T-helper 1 cell treated with Interleukin-12 subunit alpha and Interleukin-12 subunit beta and Interleukin-4 antibody, amounts not matched to agents 30 μg/mL and 1 μg/mL, for 36 hours (primary cell): ENCODE results near the gene CHST15.

ENCODE experiments used
- H3K27ac Mint-ChIP-seq: one replicate; pipeline ENCODE4 v1.8.0; 2021; ENCODE audit warnings: mild to moderate bottlenecking, mixed read lengths
- H3K27me3 Mint-ChIP-seq: one replicate; pipeline ENCODE4 v1.8.0; 2021; ENCODE audit warnings: low read depth, mixed read lengths
- H3K36me3 Mint-ChIP-seq: one replicate; pipeline ENCODE4 v1.8.0; 2021; ENCODE audit warnings: low read depth, mixed read lengths
- H3K4me1 Mint-ChIP-seq: one replicate; pipeline ENCODE4 v1.8.0; 2021; ENCODE audit warnings: low read depth, mixed read lengths
- H3K4me3 Mint-ChIP-seq: one replicate; pipeline ENCODE4 v1.8.0; 2021; ENCODE audit warnings: mild to moderate bottlenecking, moderate library complexity, mixed read lengths
- H3K9me3 Mint-ChIP-seq: one replicate; pipeline ENCODE4 v1.8.0; 2021; ENCODE audit warnings: mixed read lengths

The CHST15 gene

DNA sequence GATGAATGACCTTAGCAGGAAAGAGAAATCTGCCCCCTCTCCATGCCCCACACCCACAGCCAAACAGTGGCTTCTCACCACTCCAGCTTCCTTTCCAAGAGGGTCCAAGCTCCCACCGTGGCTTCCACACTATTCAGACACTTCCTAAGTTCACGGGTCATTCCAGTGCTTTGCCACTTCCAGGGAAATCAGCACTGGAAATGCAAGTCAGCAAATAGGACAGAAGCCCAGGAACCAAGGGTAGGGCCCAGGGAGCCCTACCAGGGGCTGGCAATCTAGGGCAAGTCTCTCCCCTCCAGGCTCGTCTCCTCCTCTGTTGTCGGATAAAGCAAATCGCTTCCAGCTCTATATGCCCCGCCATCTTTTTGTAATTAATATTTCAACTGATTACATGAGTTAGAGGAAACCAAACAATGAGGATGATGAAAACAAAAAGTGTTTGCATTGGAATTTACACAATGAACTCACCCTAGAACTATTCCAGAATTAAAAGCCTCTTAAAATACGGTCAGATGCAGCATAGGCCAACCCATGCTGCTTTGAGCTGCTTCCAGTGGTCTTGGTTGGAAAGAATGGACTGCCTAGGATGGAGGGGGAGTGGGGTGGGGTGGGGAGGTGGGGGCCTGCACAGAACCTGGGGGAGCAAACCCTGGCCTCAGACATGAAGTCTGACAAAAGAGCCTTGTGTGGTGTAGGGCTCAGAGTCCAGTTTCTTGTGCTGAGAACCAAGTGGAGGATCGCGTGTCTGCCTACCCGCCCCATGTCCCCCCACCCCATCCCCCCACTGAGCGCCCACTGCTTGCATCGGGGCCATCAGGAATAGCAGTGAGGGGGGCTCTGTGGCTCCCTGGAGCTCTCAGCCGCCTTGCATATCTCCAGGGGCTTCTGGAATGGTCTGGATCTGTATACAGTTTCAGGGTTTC, 127.2 kb downstream of the CHST15 start:
- no peaks in the 10 kb centered on the region for H3K36me3 Mint-ChIP-seq
- H3K27me3 Mint-ChIP-seq: peaks cover 46% of the 10 kb centered on the region
- no peaks in the 10 kb centered on the region for H3K4me1 Mint-ChIP-seq
- no peak overlapping the region for H3K27ac Mint-ChIP-seq
- no peak overlapping the region for H3K4me3 Mint-ChIP-seq
- H3K9me3 Mint-ChIP-seq: no peaks in the 10 kb centered on the region

DNA sequence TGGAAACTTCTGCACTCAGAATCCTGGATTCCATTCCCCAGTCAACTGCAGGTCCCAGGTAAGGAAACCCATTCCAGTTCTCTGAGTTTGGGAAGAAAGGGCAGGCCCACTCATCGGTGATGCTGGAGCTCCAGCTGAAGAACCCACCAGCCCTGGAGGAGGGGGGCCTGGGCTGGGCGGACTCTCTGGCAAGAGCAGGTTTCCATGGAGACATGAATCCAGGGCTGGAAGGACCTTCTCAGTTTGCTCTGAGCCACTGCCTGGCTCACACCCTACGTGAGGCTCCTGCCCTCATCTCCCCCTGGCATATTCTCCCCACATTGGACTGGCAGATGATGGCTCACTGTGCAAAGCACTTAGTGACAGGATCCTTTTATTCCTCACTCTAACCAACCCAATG, 128.4 kb downstream of the CHST15 start:
- Mint-ChIP-seq H3K27ac (no peak overlapping the region), H3K4me1 (no peaks in the 10 kb centered on the region), H3K36me3 (no peaks in the 10 kb centered on the region), H3K27me3 (peaks cover 33% of the 10 kb centered on the region), H3K9me3 (no peaks in the 10 kb centered on the region), H3K4me3 (no peak overlapping the region)

DNA sequence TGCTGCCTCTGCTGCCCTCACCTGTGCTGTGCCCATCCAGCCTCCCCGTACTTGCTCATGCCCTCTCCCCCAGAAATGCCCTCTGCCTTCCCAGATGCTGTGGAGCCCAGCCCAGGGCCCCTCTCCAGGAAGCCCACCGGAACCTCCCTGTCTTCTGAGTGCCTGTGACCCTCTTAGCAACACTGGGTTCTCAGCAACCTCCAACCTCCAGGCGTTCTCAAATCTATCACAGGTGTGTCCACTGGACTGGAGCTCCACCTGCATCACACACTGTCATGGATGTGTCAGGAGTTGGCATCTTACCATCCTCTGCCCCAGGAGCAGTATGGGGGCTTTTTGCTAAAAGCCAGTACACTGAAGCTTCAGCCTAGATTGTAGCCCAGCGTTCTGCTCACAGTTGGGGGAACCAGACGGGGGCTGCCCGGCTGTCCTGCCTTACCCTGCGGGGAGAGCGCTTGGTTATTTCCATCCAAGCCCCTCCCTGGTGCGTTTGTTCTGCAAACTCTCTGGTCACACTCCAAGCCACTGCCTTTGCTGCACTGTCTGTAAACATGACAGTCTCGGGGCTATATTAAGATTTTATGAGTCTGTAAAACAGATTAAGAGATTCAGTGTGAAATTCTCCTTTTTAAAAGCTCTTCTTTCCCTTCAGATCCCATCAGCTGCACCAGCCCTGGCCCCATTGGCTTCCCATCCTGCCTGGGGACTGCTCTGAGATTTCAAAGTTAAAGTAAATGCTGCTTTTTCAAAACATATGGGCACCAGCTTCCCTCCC, 130.5 kb downstream of the CHST15 start:
- H3K27ac Mint-ChIP-seq: no peak overlapping the region
- peaks cover 21% of the 10 kb centered on the region for H3K27me3 Mint-ChIP-seq
- no peak overlapping the region for H3K4me3 Mint-ChIP-seq
- no peaks in the 10 kb centered on the region for H3K4me1 Mint-ChIP-seq
- H3K9me3 Mint-ChIP-seq: no peaks in the 10 kb centered on the region
- no peaks in the 10 kb centered on the region for H3K36me3 Mint-ChIP-seq

DNA sequence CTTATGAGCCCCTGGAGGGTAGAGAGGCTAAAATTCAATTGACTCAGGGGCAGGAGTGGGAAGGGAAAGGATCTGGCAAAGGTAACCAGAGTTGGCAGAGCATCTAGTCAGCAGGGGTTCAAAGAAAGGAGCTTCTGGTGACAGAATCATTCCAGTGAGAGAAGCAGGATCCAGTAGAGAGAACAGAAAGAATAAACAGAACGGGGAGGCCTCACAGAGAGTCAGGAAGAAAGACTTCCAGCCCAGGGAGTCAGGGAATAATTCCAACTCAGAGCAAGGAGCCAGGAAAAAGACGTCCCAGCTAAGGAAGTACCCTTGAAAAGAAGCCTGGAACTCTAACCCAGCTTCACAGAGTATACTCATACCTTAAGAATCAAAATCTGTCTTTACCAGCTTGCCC, 135.2 kb downstream of the CHST15 start:
- H3K27ac Mint-ChIP-seq: no peak overlapping the region
- no peaks in the 10 kb centered on the region for H3K36me3 Mint-ChIP-seq
- peaks cover 12% of the 10 kb centered on the region for H3K27me3 Mint-ChIP-seq
- no peaks in the 10 kb centered on the region for H3K4me1 Mint-ChIP-seq
- no peaks in the 10 kb centered on the region for H3K9me3 Mint-ChIP-seq
- no peak overlapping the region for H3K4me3 Mint-ChIP-seq
